Amniotic epithelial cell (primary cell): ENCODE results near the gene LRRC40.
"Not testable (repeated sequence)": the region's sequence is repeated elsewhere in the genome, so short reads cannot be mapped to it uniquely, and the experiment has no call there.

Experiments used
- DNase-seq: peaks from one replicate; pipeline ENCODE4 v3.0.0-alpha.2; 2010; ENCODE audit warnings: low read depth

The LRRC40 gene

GRCh38 chr1:70205434-70206118 lies at the start of gene LRRC40:
Gene LRRC40, minus strand, starts transcription at chr1:70205579. Its CDS starts 39 bp downstream, at chr1:70205540.
- DNase-seq, result peak; percentile 91

- no peak for DNase-seq
Observed at GRCh38 chr1:70248729-70249128, 43.4 kb upstream of the LRRC40 start.

- peak; percentile 21 for DNase-seq
Observed at GRCh38 chr1:70247768-70248167, 42.4 kb upstream of the LRRC40 start.

GRCh38 chr1:70247122-70247521 lies 41.7 kb upstream of the LRRC40 start:
- DNase-seq, result no peak

- DNase-seq, result no peak
Observed at GRCh38 chr1:70239940-70240339, 34.6 kb upstream of the LRRC40 start.

- no peak for DNase-seq
Observed at GRCh38 chr1:70234733-70235132, 29.4 kb upstream of the LRRC40 start.

- DNase-seq, result no peak
Observed at GRCh38 chr1:70231475-70231874, 26.1 kb upstream of the LRRC40 start.

- no peak for DNase-seq
Observed at GRCh38 chr1:70228670-70229069, 23.3 kb upstream of the LRRC40 start.

- no peak for DNase-seq
Observed at GRCh38 chr1:70227439-70227838, 22.1 kb upstream of the LRRC40 start.

- DNase-seq, result peak; percentile 22
Observed at GRCh38 chr1:70224954-70225353, 19.6 kb upstream of the LRRC40 start.

GRCh38 chr1:70222716-70223235 lies 17.4 kb upstream of the LRRC40 start:
- peak; percentile 11 for DNase-seq

GRCh38 chr1:70221238-70222121 lies 16.1 kb upstream of the LRRC40 start, which contains the start of gene SRSF11:
Gene SRSF11, plus strand, starts transcription at chr1:70221380. Its CDS starts 257 bp downstream, at chr1:70221637.
- DNase-seq, result peak; percentile 88

- no peak for DNase-seq
Observed at GRCh38 chr1:70220517-70221237, 15.3 kb upstream of the LRRC40 start.

- DNase-seq, result no peak
Observed at GRCh38 chr1:70220015-70220414, 14.6 kb upstream of the LRRC40 start.

GRCh38 chr1:70211541-70211940 lies 6.2 kb upstream of the LRRC40 start:
- peak; percentile 24 for DNase-seq

GRCh38 chr1:70210820-70211219 lies 5.4 kb upstream of the LRRC40 start:
- no peak for DNase-seq

- DNase-seq, result no peak
Observed at GRCh38 chr1:70208292-70208691, 2.9 kb upstream of the LRRC40 start.

- DNase-seq, result no peak
Observed at GRCh38 chr1:70207492-70207891, 2.1 kb upstream of the LRRC40 start.

GRCh38 chr1:70206833-70207232 lies 1.5 kb upstream of the LRRC40 start:
- not testable (repeated sequence) for DNase-seq

GRCh38 chr1:70205071-70205433 lies 327 bp downstream of the LRRC40 start:
- peak; percentile 7 for DNase-seq

- DNase-seq, result peak; percentile 8
Observed at GRCh38 chr1:70204600-70204999, 779 bp downstream of the LRRC40 start.

- DNase-seq, result no peak
Observed at GRCh38 chr1:70204139-70204538, 1.2 kb downstream of the LRRC40 start.
